ENCODE measurements around the gene DYNLRB1.
"Not testable (repeated sequence)": the region's sequence is repeated elsewhere in the genome, so short reads cannot be mapped to it uniquely, and the experiment has no call there.

The DYNLRB1 gene

DNA sequence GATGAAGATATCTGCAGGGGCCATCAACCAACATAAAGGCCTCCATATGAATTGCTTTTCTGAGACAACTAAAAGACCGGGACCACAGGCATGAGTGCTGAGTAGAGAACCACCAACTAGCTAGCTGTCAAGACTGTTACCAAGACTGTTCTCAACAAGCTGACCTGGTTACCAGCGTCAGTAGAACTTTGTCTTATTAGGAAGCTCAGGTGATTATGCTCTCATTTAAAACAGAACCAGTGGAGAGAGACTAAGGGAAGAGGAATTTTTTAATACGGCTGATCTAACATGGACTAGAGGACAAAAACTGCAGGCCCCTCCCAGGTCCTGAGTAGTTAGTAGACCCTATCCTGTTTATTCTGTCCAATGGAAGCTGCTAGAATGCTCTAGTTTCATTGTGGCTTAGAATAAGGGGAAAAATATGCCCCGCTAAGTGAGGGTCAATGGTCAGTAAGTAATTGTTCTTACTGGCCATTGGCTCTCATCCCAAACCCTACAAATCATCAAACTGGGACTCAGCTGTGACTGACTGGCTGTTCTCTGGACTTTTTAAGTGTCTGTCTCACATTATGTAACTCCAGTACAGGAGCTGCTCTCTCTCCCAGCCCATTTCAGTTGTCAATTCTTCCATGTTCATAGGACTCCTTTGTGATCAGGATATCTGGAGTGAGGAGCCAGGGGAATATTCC, 3.8 kb upstream of the DYNLRB1 start:
- no peak for DNase-seq

DNA sequence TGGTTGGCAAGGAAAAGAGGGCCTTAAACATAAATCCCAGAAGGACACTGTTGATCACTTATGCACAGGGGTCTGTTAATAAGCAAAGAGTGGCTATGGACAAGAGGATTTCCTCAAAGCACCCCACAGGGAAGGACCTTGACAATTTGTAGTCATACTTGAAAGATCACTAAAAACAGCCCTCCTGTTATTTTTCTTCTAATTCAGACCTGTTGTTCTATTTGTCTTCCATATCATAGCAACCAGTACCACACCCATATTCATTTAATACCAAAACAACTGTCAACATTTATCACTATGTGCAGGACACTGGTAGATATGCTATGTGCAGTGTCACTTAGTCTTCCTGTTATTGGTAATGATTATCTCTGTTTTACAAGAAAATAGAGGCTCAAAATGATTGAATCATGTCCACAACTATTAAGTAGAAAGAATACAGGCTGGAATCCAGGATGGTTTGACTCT, 3.2 kb upstream of the DYNLRB1 start:
- no peak for DNase-seq

DNA sequence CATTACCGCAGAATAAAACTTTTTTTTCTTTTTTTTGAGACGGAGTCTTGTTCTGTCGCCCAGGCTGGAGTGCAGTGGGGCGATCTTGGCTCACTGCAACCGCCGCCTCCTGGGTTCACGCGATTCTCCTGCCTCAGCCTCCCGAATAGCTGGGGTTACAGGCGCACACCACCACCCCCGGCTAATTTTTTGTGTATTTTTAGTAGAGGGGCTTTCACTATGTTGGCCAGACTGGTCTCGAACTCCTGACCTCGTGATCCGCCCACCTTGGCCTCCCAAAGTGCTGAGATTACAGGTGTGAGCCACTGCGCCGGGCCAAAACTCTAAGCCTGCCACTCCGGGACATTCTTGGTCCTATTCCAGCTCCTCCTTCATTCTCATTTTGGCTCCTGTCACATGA, 2.2 kb upstream of the DYNLRB1 start:
- not testable (repeated sequence) for DNase-seq

DNA sequence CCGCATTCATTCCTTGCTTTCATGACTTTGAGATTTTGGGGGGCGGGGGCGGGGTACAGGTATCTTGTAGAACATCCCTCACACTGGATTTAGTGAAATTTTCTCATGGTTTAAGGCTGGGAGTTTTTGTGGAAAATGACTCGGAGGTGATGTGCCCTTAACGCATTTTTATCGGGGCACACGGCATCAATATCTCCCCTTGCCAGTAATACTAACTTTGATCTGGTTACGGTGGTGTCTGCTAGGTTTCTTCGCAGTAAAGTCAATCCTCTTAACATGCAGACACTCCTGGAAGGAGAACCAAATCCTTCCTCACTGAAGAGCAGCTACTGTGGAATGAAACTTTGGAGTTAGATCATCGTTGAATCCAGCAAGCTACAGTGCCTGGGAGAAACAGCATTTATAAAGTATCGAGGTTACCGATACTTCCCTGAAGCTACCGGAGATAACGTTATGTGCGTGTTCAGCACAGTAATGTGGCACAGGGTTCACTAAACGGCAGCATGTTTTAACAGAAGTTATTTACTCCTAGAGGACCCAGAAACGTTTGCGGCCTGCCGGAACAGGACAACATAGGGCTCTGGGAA, 1.2 kb upstream of the DYNLRB1 start:
- DNase-seq: no peak

DNA sequence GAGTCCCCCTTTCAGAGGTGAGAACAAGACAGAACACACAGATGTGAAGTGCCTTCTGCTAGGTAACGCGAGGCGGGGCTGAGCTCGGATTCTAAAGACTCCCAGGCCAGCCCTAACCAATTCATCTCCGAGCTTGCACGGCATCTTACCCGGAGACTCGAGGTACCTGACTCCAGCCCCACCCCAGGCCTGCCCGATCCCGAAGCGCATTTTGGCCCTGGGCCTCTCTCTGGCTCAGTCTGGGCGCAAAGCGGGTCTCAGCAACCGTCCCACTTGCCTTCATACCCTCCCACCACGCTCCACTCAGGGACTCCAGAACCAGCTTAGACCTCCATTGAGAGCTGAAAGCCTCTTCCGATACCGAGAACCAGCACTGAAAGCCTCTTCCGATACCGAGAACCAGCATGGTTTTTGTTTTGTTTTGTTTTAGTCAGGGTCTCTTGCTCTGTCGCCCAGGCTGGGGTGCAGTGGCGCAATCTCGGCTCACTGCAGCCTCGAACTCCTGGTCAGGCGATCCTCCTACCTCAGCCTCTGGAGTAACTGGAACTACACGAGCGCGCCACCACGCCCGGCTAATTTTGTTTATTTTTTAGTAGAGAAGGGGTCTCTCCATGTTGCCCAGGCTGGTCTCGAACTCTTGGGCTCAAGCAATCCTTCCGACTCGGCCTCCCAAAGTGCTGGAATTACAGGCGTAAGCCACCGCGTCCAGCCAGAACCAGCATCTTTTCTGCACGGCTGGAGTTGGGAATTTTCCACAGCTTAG, 557 bp upstream of the DYNLRB1 start:
- DNase-seq: peak; percentile 60 to 77

DNA sequence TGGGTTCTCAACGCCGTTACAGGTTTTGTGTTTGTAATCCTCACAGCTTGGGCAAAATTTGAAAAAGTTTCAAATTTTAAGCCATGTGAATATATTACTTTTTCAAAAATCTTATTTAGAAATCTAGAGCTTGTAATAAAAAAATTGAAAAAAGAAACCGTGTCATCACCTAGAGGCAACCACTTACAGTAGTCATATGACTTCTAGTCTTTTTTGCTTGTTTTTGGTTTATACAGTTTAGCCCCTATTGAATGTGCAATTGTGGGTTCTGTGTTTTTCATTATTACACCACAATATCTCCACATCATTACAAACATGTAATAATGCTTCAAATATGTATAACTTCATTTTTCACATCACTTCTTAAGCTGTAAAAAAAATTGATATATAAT, 888 bp downstream of the DYNLRB1 start:
- DNase-seq: no peak

DNA sequence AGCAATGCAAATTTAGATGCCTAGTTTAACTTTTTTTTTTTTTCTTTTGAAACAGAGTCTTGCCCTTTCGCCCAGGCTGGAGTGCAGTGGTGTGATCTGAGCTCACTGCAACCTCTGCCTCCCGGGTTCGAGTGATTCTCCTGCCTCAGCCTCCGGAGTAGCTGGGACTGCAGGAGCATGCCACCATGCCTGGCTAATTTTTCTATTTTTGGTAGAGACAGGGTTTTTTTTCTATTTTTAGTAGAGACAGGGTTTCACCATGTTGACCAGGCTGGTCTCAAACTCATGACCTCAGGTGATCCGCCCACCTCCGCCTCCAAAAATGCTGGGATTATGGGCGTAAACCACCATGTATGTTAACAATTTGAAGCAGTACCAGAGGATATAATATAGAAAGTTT, 2.6 kb downstream of the DYNLRB1 start:
- DNase-seq: not testable (repeated sequence)

DNA sequence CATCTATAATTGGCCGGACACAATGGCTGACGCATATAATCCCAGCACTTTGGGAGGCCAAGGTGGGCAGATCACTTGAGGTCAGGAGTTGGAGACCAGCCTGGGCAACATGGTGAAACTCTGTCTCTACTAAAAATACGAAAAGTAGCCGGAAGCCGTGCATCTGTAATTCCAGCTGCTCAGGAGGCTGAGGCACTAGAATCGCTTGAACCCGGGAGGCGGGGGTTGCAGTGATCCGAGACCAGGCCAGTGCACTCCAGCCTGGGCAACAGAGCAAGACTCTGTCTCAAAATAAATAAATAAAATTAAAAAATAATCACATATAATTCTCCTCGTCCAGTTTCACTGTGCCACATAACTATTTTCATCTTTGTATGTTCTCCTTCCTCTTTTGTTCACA, 3.6 kb downstream of the DYNLRB1 start:
- not testable (repeated sequence) for DNase-seq

DNA sequence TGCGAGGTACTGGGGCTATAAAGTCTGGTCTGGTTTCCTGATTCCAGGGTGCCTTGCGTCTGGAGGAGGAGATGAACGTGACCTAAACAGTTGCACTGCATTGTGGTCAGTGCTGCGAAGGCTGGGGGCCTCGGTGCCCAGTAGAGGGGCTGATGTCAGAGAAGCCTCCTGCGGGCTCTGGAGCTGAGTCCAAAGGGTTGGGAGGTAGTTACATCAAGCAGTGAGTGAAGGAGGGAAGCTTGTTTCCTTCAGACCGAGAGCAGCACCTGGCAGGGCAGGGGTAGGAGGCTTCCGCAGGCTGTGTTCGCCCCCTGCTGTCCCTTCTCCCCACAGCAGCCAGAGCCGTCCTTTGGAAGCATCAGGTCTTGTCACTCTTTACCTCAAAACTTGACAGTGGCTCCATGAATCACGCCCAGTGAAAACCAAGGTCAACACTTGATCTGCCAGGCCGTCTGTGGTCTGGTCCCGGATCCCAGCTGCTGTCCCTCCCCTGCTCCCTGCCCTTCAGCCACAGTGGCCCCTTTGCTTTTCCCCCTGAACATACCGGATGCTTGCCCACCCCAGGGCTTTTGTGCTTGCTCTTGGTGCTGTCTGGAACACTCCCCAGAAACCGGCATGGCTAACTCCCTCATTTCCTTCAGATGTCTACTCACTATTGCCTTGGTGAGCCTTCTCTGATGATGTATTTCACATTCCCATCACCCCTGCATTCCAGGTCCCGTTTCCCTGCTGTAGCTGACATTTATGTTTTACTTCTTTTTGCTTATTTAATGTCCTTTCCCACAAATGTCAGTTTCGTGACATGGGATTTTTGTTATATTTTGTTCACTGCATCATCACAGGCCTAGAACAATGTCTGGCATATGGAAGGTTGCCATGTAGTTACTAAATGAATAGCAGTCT, 7.0 kb downstream of the DYNLRB1 start:
- DNase-seq: peak; percentile 26 to 30

DNA sequence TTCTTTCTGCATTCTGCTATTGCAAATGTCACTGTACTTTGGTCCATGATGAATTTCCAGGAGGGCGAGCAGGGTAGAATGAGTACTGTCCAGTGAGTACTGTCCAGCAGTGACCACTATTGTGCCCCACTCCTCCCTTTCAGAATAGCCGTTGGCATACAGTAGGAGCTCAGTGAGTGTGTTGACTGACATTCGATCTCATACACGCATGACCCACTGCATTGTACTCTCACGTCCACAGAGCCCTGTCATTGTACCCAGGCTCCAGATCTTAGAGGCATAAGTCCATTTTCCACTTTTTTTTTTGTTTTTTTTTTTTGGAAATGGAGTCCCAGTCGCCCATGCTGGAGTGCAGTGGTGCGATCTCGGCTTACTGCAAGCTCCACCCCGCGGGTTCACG, 8.2 kb downstream of the DYNLRB1 start:
- no peak for DNase-seq

DNA sequence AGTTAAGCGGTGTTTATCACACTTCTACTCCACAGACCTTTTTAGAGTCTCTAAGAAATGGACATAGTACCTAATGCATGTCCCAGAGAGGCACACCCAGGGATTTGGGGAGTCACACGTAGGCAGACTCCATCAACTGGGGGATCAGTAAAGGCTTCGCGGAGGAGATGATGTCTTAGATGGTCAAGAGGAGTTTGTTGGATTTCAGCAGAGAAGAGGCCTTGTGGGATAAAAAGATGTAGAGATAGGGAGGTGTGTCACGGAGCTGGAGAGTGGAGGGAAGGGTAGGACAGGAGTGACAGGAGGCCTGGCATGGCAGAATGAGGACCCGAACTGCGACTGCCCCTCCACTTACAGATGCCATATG, 9.1 kb downstream of the DYNLRB1 start:
- no peak for DNase-seq

DNA sequence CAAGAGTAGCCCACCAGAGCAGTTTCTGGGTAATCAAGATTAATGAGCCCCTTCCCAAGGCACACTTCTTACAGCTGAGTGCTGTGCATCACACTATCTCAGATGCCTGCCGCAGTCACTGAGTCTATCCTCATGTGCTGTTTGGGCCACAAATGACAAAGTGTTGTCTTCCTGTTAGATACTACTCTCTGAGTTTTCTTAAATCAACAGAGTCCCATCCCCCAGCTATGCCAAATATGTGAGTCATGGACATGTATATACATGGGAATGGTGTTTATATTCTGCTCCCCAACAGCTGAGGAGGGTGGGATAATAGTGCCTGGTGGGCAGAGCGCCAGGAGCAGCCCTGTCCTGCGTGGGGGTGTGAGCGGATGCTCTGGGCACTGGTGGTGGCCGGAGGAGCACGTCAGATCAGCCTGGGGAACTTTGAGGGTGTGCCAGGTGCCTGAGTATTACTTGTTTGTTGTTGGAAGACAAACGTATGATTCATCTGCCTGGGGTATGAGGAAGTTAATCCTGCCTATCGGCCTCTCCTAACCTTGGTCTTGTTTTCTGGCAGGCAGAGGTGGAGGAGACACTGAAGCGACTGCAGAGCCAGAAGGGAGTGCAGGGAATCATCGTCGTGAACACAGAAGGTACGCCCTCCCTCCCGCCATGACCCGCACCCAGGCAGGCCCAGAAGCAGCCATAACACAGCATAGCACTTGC, 9.6 kb downstream of the DYNLRB1 start:
- DNase-seq: no peak

DNA sequence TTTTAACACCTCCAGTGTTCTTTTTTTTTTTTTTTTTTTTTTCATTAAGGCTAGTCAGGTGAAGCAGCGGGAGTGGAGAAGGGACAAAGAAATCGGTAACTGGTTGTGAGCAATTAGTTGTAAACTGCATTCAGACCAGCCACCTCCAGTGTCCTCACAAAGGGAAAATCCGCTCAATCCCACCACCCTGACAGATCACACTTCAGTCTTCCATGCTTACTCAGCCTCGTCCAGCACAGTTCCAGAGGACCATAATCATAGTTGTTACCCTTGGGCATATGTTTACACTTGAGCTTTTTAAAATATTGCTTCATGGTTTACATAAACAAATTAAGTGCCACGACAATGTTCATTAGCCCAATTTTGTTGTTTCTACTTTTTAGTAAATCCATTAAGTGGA, 10.2 kb downstream of the DYNLRB1 start:
- no peak for DNase-seq

DNA sequence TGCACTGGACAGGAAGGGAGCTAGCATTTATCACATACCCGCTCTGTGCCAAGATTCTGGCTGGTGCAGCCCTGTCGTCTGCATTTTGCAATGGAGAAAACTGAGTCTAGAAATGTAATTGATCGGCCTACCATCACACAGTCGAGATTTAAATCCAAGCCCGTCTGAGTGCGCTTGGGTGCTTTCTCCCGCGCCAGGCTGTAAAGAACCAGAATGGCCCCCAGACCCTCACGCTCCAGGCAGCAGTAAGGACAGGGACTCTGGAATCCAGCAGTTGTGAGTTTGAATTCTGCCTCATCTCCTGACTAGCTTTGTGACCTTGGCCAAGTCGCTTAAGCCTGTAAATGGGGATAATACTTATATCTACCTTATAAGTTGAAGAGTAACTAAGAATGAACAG, 10.8 kb downstream of the DYNLRB1 start:
- DNase-seq: no peak

DNA sequence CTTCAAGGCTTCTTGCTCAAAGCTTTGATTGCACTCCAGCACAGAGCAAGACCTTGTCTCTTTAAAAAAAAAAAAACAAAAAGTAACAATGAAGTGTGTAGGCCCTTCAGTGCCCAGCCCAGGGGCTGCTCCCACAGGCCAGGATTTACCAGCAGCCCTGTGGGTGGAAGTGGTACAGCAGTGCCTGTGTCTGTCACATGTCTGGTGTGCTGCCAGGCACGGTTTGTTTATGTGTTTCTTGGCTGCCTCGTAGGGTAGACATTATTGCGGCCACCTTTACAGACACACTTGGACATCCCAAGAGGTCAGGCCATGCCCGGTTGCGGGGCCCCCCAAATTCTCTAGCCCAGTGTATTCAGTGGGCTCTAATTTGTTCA, 12.7 kb downstream of the DYNLRB1 start:
- no peak for DNase-seq

DNA sequence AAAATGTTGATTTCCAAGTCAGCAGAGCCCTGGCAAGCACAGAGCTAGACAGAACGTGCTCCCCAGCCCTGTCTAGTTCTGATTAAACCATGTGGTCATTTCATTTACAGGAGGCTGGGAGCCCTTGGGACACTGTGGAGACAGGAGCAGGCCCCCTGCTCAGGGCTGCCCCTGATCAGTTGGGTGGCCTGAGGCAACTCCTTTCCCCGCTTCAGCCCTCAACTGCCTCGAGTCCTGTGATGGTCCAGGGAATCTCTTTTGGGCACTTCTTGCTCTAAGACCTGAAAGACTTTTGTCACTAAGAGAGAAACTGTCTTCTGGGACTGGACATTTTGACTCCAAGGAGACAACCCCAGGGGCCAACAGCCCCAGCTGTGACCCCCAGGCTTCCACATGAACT, 13.5 kb downstream of the DYNLRB1 start:
- DNase-seq: no peak

DNA sequence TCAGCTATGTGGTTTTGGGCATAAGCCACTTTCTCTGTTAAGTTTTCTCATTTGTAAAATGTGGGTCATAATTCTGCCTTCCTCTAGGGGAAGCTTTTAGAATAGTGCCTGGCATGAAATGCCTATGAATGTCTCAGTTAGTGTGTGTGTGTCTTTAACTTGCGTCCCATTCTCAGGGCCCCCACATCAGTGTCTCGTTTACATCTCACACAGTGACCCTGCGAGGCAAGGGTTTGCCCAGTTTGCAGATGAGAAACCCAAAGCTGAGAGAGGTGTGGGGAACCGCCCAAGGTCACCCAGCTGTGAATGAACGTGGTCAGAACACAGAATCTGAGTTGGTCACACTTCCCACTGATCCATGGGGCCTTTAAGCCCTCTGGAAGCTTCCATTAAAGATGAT, 14.1 kb downstream of the DYNLRB1 start:
- DNase-seq: no peak

DNA sequence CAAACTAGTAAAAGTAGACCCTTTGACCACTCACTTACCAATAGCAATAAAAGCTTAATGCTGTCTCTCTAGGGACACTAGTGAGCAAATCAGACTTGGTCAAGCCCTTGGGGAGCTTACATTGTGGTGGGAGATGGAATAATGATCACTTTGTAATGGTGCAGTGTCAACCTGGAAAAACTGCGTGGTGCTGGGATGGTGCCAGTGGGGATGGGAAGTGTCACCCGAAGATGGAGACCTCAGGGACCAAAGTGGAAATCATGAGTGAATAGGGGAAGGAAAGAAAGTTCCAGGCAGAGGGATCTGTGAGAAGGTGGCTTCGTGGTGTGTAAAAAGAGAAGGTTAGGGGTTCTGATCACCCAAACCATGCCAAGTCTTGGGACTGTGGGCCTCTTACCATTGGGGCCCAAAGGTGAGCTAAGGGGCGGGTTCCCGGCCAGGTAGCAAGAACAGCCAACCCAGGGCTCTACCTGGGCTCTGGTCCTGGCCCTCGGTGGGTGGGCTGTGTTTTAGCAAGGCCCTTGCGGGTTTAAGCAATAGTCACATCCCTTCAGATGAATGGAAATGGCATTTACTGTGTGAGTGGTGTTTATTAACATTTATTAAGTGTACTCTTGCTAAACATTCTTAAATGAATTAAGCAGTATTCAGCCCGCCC, 15.5 kb downstream of the DYNLRB1 start:
- no peak for DNase-seq

DNA sequence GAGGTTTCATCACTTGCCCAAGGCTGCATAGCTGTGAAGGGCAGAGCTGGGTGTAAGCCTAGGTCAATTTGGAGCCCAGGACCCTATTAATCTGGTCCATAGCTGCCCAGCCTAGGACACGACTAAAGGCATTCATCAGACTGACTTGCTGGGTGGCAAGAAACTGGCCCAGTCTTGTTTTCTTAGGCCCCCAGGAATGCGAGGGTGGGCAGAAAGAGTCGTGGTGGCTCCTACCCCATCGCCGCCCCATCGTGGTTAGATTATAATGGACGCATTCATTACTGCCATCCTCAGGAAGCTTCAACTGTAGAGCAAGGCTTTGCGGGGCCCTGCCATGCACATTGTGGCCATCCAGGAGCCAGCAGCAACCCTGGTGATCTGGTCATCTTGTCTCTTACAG, 16.1 kb downstream of the DYNLRB1 start:
- DNase-seq: no peak

DNA sequence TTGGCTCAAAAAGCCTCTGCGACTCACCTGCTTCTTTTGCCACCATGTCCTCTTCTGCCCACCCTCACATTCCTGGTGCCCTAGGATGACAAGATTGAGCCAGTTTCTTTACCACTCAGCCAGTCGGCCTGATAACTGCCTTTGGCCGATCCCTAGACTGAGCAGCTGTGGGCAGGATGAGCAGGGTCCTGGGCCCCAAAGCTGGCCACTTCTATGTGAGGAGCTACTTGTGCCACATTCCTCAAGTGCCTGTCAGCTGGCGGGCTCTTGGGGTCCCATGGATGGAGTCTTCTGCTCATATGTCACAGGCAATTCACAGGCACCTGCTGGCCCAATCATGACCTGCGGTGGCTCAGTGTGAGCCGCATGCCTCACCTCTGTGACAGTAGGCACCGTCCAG, 16.5 kb downstream of the DYNLRB1 start:
- DNase-seq: no peak

DNA sequence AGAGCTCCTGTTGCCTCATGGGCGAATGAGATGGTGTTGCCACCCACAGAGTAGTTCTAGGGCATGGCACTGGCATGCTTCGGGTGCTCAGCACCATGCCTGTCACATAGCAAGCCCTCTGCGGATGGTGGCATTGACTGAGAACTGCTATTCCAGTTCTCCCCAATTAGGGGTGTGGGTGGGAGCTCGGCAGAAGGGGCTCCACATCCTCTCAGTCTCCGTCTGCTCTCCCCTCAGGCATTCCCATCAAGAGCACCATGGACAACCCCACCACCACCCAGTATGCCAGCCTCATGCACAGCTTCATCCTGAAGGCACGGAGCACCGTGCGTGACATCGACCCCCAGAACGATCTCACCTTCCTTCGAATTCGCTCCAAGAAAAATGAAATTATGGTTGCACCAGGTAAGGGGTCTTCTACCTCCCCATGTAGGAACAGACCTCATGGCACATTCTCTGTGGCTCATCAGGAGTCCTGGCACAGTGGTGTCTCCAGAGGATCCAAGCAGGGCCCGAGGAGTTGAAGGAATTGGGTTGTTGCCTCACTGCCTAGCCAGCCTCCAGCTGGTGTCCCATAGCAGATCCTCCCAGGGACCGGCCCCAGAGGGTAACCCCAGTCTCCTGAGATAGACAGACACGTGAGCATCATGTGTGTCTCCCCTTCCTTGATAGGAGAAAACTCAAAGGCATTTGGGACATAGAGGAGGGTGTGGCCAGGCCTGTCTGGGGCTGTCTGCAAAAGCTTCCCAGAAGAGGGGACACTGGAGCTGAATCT, 18.4 kb downstream of the DYNLRB1 start:
- DNase-seq: no peak
